Activated CD4-positive, alpha-beta memory T cell treated with anti-CD3 and anti-CD28 coated beads, Interleukin-2, amount 10 ng/mL, durations not matched to agents 7 days and 5 days (primary cell): ENCODE data around the gene LBP. TPM values are rescaled to one million over a fixed set of nuclear protein-coding genes. Genes with fewer than 3 reads are reported as not detected.
"Not testable (repeated sequence)": the region's sequence is repeated elsewhere in the genome, so short reads cannot be mapped to it uniquely, and the experiment has no call there.

Source experiments
- CTCF ChIA-PET: fragments of 350-600 bp; sonication (Branson Sonifier 250); formaldehyde crosslinking; loops from one replicate; lab custom pipeline; 2021; ENCODE audit warnings: antibody characterized with exemption, inconsistent platforms; lab: Charles Lee
- POLR2A ChIA-PET: fragments of 350-600 bp; sonication (Branson Sonifier 250); formaldehyde crosslinking; loops from one replicate; lab custom pipeline; 2021; ENCODE audit warnings: antibody characterized with exemption; lab: Charles Lee
- DNase-seq: peaks from one replicate; pipeline ENCODE4 v3.0.0-alpha.2; 2020
- H3K27ac Mint-ChIP-seq: one replicate; pipeline ENCODE4 v1.8.0; 2021; ENCODE audit warnings: mild to moderate bottlenecking, mixed read lengths
- H3K27me3 Mint-ChIP-seq: one replicate; pipeline ENCODE4 v1.8.0; 2021; ENCODE audit warnings: mixed read lengths
- H3K36me3 Mint-ChIP-seq: one replicate; pipeline ENCODE4 v1.8.0; 2021; ENCODE audit warnings: low read depth, mixed read lengths
- H3K4me1 Mint-ChIP-seq: one replicate; pipeline ENCODE4 v1.8.0; 2021; ENCODE audit warnings: mixed read lengths
- H3K4me3 Mint-ChIP-seq: one replicate; pipeline ENCODE4 v1.8.0; 2021; ENCODE audit warnings: mild to moderate bottlenecking, mixed read lengths
- H3K9me3 Mint-ChIP-seq: one replicate; pipeline ENCODE4 v1.8.0; 2021; ENCODE audit warnings: mixed read lengths
- total RNA-seq, 2 experiments: library from RNA; stranded (reverse); gene quantifications; one replicate each; pipeline ENCODE4 v1.2.3, GENCODE V29; 2021

Gene LBP
- total RNA-seq, 2 experiments from 2014 or later, result not detected

DNA sequence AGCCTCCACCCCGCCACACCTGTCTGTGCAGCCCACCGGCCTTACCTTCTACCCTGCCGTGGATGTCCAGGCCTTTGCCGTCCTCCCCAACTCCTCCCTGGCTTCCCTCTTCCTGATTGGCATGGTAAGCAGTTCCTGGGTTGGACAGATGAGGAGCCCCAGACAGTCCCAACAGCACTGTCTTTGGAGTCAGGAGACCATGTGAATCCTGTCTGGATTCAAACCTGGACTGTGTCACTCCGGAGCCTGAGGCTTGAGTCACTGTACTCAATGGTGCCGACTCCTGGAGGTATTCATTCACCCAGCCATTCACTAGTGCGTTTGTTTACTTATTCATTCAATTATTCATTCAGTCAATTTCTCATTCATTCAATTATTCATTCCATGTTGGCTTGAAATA, 20.0 kb upstream of the LBP start:
- Mint-ChIP-seq H3K27ac (no peak overlapping the region), H3K27me3 (peaks cover 21% of the 10 kb centered on the region), H3K4me1 (no peaks in the 10 kb centered on the region)

DNA sequence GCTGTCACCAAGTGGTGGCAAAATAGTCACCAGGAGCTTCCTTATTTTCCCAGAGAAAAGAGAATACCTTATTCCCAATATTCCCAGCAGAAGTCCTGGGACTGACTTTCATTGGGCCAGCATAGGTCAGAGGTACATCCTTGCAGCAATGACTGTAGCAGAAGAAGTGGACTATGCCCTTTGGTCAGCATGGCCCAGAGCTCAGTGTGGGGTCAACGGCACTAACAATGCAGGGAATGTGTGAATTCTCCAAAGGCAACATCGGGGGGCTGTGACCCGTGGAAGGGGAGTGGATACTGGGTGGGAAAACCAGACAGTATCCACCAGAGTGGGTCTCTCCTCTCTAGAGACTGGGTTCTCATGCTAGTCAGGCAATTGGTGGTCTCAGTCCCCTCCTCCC, 15.6 kb upstream of the LBP start:
- ChIA-PET CTCF (no interaction called here), POLR2A (no interaction called here)
- Mint-ChIP-seq H3K9me3 (no peaks in the 10 kb centered on the region), H3K36me3 (no peaks in the 10 kb centered on the region), H3K4me1 (no peaks in the 10 kb centered on the region), H3K27me3 (peaks cover 12% of the 10 kb centered on the region), H3K4me3 (no peak overlapping the region), H3K27ac (no peak overlapping the region)
- no peak for DNase-seq

More for the DNA sequence above, 20.0 kb upstream of the LBP start:
- POLR2A ChIA-PET, result no interaction called here
- no peaks in the 10 kb centered on the region for H3K36me3 Mint-ChIP-seq
- no peak overlapping the region for H3K4me3 Mint-ChIP-seq
- CTCF ChIA-PET, result no interaction called here
- no peaks in the 10 kb centered on the region for H3K9me3 Mint-ChIP-seq
- no peak for DNase-seq

DNA sequence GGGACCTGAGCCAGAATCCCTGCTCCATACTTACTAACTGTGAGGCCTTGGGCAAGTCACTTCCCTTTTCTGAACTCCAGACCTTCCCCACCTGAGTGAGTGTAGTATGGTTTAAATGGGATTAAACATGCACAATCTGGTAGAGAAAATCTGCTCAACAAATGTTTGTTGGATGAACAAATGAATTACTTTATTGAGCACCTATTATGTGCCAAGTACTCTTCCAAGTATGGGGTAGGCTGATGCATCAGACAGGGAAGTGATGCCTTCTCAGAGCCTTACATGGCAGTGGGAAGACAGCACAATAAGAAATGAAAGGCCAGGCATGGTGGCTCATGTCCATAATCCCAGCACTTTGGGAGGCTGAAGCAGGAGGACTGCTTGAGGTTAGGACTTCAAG, 15.0 kb upstream of the LBP start:
- CTCF ChIA-PET, result no interaction called here
- H3K9me3 Mint-ChIP-seq, result no peaks in the 10 kb centered on the region
- H3K27ac Mint-ChIP-seq, result no peak overlapping the region
- H3K36me3 Mint-ChIP-seq, result no peaks in the 10 kb centered on the region
- no peak overlapping the region for H3K4me3 Mint-ChIP-seq
- H3K27me3 Mint-ChIP-seq, result peaks cover 14% of the 10 kb centered on the region
- no peak for DNase-seq
- no peaks in the 10 kb centered on the region for H3K4me1 Mint-ChIP-seq
- POLR2A ChIA-PET, result no interaction called here

DNA sequence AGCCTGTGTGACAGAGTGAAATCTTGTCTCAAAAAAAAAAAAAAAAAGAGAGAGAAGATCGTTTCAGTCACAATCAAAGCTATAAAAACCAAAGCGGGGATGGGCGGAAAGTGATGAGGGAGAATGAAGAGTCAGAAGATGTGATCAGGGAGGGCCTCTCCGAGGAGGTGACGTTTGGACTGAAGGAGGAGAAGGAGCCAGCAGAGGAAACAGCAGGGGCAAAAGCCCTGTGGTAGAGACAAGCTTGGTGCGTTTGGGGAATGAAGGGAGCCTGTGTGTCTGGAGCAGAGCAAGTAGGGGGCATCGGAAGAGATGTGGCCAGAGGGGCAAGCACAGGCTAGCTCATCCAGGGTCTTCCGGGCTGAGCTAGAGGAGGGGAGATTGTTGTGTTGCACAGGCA, 14.5 kb upstream of the LBP start:
- Mint-ChIP-seq H3K4me1 (no peaks in the 10 kb centered on the region), H3K27ac (no peak overlapping the region), H3K27me3 (peaks cover 17% of the 10 kb centered on the region), H3K36me3 (no peaks in the 10 kb centered on the region), H3K9me3 (no peaks in the 10 kb centered on the region), H3K4me3 (no peak overlapping the region)
- ChIA-PET CTCF (no interaction called here), POLR2A (no interaction called here)
- DNase-seq, result no peak

DNA sequence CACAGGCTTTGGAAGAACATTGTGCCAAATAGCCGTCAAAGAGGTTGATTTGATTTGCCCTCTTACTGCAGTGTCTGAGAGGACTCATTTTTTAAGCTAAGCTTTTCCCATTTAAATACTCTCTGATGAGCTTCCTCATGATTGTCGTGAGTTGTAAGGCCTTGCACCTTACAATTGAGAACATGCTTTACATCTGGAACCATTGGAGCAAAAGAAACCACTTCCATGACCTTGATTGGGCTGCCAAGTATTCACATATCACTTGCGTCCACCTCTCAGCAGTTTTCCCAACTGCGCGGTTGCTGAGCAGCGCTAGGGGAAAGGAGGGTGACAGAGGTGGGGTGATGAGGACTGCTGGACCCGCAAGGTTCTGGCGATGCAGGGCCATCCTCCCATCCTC, 12.3 kb upstream of the LBP start:
- no peak overlapping the region for H3K4me3 Mint-ChIP-seq
- DNase-seq, result no peak
- H3K36me3 Mint-ChIP-seq, result no peaks in the 10 kb centered on the region
- H3K27me3 Mint-ChIP-seq, result peaks cover 18% of the 10 kb centered on the region
- no peak overlapping the region for H3K27ac Mint-ChIP-seq
- CTCF ChIA-PET, result no interaction called here
- H3K9me3 Mint-ChIP-seq, result peaks cover 9% of the 10 kb centered on the region
- H3K4me1 Mint-ChIP-seq, result no peaks in the 10 kb centered on the region
- POLR2A ChIA-PET, result no interaction called here

DNA sequence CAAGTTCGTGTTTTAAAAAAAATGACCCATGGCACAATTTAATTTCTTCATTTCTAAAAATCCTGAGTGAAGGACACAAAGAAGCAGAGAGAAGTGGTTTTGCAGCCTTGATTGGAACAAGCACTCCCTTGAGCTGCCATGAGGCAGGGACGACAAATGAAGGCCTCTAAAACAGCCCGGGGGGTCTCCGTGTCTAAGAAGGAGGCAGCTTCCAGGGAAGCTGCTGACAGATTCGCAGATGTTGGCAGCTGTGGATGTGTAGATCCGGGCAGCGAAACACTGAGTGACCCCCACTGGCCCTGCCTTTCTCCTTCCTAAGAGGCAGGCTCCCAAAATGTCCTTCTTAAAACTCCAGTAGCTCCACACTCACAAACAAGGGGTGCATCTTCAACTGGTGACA, 9.6 kb upstream of the LBP start:
- DNase-seq, result no peak
- Mint-ChIP-seq H3K27me3 (peaks cover 14% of the 10 kb centered on the region), H3K9me3 (peaks cover 9% of the 10 kb centered on the region), H3K4me1 (no peaks in the 10 kb centered on the region), H3K27ac (no peak overlapping the region), H3K4me3 (no peak overlapping the region), H3K36me3 (no peaks in the 10 kb centered on the region)
- ChIA-PET CTCF (no interaction called here), POLR2A (no interaction called here)

DNA sequence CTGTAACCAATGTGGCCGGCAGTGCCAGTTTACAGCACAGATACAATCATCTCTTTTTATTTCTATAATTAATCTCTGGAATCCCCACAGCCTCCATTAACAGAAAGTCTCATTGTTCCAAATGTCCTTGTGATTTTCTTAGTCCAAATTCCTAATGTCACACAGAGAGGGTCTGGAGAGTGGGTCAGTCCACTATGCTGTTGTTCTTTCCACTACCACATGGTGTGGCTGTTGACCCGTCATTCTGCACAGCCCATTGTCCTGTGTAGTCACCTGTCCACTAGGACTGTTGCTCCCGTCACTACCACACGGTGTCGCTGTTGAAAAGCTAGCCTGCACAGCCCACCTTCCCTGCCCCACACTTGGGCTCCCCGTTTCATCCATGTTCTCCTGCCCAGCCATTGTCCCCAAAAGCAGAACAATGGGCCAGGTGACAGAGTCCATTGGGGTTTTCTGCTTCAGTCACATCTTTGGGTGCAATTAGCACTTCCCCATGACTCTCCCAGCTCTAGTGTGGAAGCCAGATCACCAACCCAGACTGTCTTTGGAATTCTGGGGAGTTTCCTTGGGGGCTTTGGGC, 8.6 kb upstream of the LBP start:
- DNase-seq, result peak; percentile 21
- ChIA-PET CTCF (interaction anchor here (1.3 kb wide), 1 partner anchor 8 kb away, joined by 3 read pairs; no protein-coding TSS in a partner anchor), POLR2A (no interaction called here)
- peaks cover 10% of the 10 kb centered on the region for H3K27me3 Mint-ChIP-seq
- H3K4me3 Mint-ChIP-seq, result no peak overlapping the region
- H3K36me3 Mint-ChIP-seq, result no peaks in the 10 kb centered on the region
- H3K27ac Mint-ChIP-seq, result no peak overlapping the region
- H3K4me1 Mint-ChIP-seq, result no peaks in the 10 kb centered on the region
- H3K9me3 Mint-ChIP-seq, result peaks cover 9% of the 10 kb centered on the region

DNA sequence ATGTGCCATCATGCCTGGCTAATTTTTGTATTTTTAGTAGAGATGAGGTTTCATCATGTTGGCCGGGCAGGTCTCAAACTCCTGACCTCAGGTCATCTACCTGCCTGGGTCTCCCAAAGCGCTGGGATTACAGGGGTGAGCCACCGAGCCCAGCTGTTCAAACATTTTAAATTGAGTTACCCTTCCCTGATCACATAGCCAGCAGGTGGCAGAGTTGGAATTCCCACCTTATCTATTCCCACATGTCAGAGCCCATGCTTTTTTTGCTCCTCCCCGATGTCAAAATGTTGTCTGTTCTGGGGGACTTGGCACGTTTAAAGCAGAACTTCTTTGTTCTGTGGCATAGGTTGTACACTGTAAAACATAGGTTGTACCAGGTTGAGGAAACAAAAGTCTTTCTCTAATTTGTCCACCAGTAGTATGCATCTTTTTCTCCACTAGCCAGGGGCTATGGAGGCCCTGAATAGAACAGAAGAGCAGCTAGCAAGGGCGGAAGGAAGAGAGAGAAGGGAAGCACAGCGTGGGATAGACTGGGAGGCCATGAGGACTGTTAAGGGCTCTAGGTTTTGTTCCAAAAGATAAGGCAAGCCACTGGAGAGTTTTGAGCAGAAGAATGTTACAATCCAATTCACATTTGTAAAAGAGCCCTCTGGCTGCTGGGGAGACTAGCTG, 7.3 kb upstream of the LBP start:
- Mint-ChIP-seq H3K27me3 (peaks cover 8% of the 10 kb centered on the region), H3K36me3 (no peaks in the 10 kb centered on the region), H3K9me3 (peaks cover 9% of the 10 kb centered on the region), H3K4me3 (no peak overlapping the region), H3K27ac (no peak overlapping the region), H3K4me1 (no peaks in the 10 kb centered on the region)
- ChIA-PET POLR2A (no interaction called here), CTCF (interaction anchor here (1.3 kb wide), 1 partner anchor 9 kb away, joined by 3 read pairs; no protein-coding TSS in a partner anchor)
- DNase-seq, result no peak

DNA sequence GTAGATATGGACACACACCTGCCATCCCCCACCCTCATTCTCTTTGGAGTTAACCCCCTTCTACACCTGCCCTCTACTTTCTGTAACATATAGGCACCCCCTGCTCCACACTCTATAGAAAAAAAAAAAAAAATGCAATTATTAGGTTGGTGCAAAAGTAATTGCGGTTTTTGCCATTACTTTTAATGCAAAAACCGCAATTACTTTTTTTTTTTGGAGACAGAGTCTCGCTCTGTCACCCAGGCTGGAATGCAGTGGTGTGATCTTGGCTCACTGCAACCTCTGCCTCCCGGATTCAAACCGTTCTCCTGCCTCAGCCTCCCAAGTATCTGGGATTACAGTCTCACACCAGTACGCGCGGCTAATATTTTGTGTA, 6.8 kb upstream of the LBP start:
- CTCF ChIA-PET, H3K27ac Mint-ChIP-seq, POLR2A ChIA-PET, H3K36me3 Mint-ChIP-seq, H3K9me3 Mint-ChIP-seq, H3K4me1 Mint-ChIP-seq, DNase-seq, H3K4me3 Mint-ChIP-seq, H3K27me3 Mint-ChIP-seq: not testable (repeated sequence)

DNA sequence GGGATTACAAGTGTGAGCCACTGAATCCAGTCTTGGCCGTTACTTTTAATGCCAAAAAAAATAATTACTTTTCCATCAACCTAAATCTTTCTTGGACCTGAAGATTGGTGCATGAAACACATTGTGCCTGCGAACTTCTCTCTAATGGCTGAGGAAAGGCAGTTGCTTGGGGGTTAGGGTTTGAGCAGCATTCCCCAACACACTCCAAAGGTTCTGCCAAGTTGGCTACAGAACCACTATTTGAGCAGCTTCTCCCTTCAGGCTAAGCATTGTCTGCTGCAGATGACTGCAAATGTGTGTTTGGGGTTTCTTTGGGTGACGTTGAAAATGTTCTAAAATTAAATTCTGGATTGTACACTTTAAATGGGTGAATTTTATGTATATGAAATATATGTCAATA, 6.3 kb upstream of the LBP start:
- Mint-ChIP-seq H3K36me3 (no peaks in the 10 kb centered on the region), H3K27me3 (peaks cover 8% of the 10 kb centered on the region), H3K9me3 (peaks cover 9% of the 10 kb centered on the region), H3K27ac (no peak overlapping the region), H3K4me3 (no peak overlapping the region), H3K4me1 (no peaks in the 10 kb centered on the region)
- DNase-seq, result no peak
- ChIA-PET CTCF (no interaction called here), POLR2A (no interaction called here)

DNA sequence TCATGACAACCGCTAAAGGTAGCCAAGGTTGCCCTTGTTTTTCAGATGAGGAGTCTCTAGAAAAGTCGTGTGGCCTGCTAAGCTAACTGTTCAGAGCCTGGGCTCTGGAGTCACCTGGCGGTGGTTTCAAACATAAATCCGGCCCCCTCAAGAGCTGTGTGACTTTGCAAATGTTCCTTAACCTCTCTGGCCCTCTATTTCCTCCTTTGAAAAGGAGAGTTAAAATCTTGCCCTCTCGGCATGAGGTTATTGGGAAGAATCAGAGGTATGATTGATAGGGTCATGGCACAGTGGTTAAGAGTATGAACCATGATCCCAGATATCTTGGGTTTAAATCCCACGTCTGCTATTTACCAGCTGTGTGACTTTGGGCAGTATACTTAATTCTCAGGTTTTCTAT, 5.6 kb upstream of the LBP start:
- no peaks in the 10 kb centered on the region for H3K36me3 Mint-ChIP-seq
- peaks cover 9% of the 10 kb centered on the region for H3K9me3 Mint-ChIP-seq
- POLR2A ChIA-PET, result no interaction called here

DNA sequence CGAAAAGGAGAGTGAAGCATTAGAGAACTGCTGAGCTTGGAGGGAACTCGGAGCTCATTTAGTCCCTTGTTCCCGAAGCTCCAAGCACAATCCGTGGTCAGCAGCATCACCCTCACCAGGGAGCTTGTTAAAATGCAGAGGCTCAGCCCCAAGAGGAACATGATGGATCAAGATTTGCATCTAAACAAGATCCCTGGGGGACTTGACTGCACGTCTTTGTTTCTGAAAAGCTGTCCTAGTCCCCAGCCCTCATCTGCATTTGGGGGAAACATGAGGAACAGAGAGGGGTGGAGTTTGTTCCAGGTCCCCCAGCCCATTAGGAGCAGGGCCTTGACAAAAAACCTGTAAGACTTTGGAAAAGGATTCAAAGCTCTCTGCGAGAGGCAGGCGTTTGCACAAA, 4.1 kb upstream of the LBP start:
- no peaks in the 10 kb centered on the region for H3K36me3 Mint-ChIP-seq
- DNase-seq, result no peak
- no peak overlapping the region for H3K4me3 Mint-ChIP-seq
- peaks cover 6% of the 10 kb centered on the region for H3K27me3 Mint-ChIP-seq
- H3K4me1 Mint-ChIP-seq, result no peaks in the 10 kb centered on the region
- peaks cover 6% of the 10 kb centered on the region for H3K9me3 Mint-ChIP-seq
- ChIA-PET POLR2A (no interaction called here), CTCF (no interaction called here)
- no peak overlapping the region for H3K27ac Mint-ChIP-seq

More for the DNA sequence above, 5.6 kb upstream of the LBP start:
- no peak overlapping the region for H3K27ac Mint-ChIP-seq
- no peaks in the 10 kb centered on the region for H3K4me1 Mint-ChIP-seq
- no peak overlapping the region for H3K4me3 Mint-ChIP-seq
- peaks cover 11% of the 10 kb centered on the region for H3K27me3 Mint-ChIP-seq
- CTCF ChIA-PET, result no interaction called here
- no peak for DNase-seq

DNA sequence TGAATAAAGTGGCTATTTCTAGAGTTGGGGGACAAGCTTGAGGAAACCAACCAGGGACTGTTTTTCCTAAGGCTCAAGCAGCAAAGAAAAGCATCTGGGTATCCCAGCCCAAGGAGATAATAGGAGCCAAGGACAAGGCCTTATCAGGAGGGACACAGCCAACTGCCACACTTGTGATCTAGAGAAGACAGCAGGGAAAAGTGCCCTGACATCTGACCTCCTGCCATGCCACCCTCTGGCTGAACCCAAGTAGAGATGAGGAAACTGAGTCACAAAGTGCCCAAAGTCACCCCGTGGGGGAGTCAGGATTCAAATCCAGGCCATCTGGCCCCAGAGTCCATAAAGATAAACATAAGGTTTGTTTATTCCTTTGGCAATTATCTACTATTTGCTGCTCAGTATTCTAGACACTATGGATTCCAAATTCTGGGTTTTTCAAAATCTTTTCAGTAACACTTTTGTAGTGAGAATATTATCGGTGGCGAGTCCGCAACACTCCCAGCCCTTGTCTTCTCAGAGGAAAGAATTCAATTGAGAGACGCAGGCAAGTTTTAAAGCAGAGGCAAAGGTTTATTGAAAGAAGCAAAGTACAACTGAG, 3.5 kb upstream of the LBP start:
- H3K27ac Mint-ChIP-seq, result no peak overlapping the region
- ChIA-PET CTCF (no interaction called here), POLR2A (no interaction called here)
- peaks cover 7% of the 10 kb centered on the region for H3K27me3 Mint-ChIP-seq
- H3K9me3 Mint-ChIP-seq, result peaks cover 4% of the 10 kb centered on the region
- no peak for DNase-seq
- no peaks in the 10 kb centered on the region for H3K36me3 Mint-ChIP-seq
- no peak overlapping the region for H3K4me3 Mint-ChIP-seq
- no peaks in the 10 kb centered on the region for H3K4me1 Mint-ChIP-seq
